ENCODE data around the gene OPA3. TPM values are rescaled to one million over a fixed set of nuclear protein-coding genes. Genes with fewer than 3 reads are reported as not detected.

The OPA3 gene
- total and polyA plus RNA-seq, 4 donors, result 3.9 to 11.0 (median 7.6) TPM

DNA sequence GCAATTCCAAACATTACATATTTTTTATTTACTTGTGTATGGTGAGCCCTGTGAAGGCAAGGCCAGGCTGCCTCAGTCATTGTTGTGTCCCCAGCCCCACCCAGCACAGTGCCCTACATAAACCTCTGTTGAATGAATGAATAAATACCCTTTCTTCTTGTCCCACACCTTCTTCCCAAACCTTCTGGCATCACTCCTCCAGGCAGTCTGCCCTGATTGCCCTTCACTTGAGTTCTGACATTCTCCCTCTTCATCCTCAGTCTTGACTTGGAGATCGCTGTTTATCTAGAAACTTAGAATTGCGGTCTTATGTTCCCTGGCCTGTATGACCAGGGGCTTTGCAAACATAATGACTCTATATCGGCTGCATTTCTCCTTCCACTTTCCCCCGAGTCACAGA lies 5.2 kb upstream of the OPA3 start:
- peaks cover 8% of the 10 kb centered on the region for H3K4me1 ChIP-seq (ENCODE audit: control insufficient read depth, insufficient read depth, low read length)
- no peaks in the 10 kb centered on the region for H3K36me3 ChIP-seq (ENCODE audit: control insufficient read depth, insufficient read depth, low read length)
- no peak for DNase-seq (ENCODE audit: low read depth in 4 of 6, low spot score in 6 of 6)

DNA sequence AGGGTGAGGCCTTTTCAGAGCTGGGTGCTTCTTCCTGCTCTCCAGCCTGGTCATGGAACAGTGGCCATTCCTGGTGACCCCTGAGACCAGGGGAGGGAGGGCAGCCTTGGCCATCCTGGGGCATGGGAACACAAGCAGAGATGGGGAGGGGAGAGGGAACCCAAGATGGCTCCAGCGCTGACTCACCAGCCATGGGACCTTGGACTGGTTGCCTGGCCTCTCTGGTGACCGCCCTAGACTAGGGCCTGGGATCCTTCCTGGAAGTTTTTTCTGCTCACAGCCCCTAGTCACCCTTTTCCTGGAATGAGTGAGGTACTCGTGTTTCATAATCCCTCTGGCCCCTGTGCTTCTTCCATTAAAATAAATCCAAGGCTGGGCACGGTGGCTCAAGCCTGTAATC lies 3.3 kb upstream of the OPA3 start:
- Histone ChIP-seq H3K9me3 (ENCODE audit: control insufficient read depth, insufficient read depth, low read length) (no peaks in the 10 kb centered on the region), H3K4me3 (ENCODE audit: low read depth, low read length) (no peak overlapping the region), H3K27me3 (ENCODE audit: control insufficient read depth, insufficient read depth, low read length) (peaks cover 24% of the 10 kb centered on the region), H3K4me1 (ENCODE audit: control insufficient read depth, insufficient read depth, low read length) (peaks cover 14% of the 10 kb centered on the region), H3K36me3 (ENCODE audit: control insufficient read depth, insufficient read depth, low read length) (no peaks in the 10 kb centered on the region), H3K27ac (ENCODE audit: low read depth, low read length) (no peak overlapping the region)
- 96% methylated on average over 3 of the region's 4 CpGs for WGBS (ENCODE audit: insufficient coverage)
- no peak for DNase-seq (ENCODE audit: low read depth in 4 of 6, low spot score in 6 of 6)

More for the DNA sequence above, 5.2 kb upstream of the OPA3 start:
- H3K27me3 ChIP-seq (ENCODE audit: control insufficient read depth, insufficient read depth, low read length), result peaks cover 27% of the 10 kb centered on the region
- 100% methylated on average over 2 of the region's 4 CpGs for WGBS (ENCODE audit: insufficient coverage)
- no peak overlapping the region for H3K4me3 ChIP-seq (ENCODE audit: low read depth, low read length)
- H3K9me3 ChIP-seq (ENCODE audit: control insufficient read depth, insufficient read depth, low read length), result no peaks in the 10 kb centered on the region
- H3K27ac ChIP-seq (ENCODE audit: low read depth, low read length), result no peak overlapping the region

- no peaks in the 10 kb centered on the region for H3K36me3 ChIP-seq (ENCODE audit: control insufficient read depth, insufficient read depth, low read length)
- no peak for DNase-seq (ENCODE audit: low read depth in 4 of 6, low spot score in 6 of 6)
- peaks cover 14% of the 10 kb centered on the region for H3K4me1 ChIP-seq (ENCODE audit: control insufficient read depth, insufficient read depth, low read length)
- no CpG with 5 or more reads among the region's 7 CpGs for WGBS (ENCODE audit: insufficient coverage)
- H3K4me3 ChIP-seq (ENCODE audit: low read depth, low read length), result peak overlapping the region; percentile 92
- peak overlapping the region; percentile 99 for H3K27ac ChIP-seq (ENCODE audit: low read depth, low read length)
- peaks cover 5% of the 10 kb centered on the region for H3K27me3 ChIP-seq (ENCODE audit: control insufficient read depth, insufficient read depth, low read length)
- H3K9me3 ChIP-seq (ENCODE audit: control insufficient read depth, insufficient read depth, low read length), result no peaks in the 10 kb centered on the region
These were observed 566 bp upstream of the OPA3 start for GRCh38 chr19:45585158-45585577.

DNA sequence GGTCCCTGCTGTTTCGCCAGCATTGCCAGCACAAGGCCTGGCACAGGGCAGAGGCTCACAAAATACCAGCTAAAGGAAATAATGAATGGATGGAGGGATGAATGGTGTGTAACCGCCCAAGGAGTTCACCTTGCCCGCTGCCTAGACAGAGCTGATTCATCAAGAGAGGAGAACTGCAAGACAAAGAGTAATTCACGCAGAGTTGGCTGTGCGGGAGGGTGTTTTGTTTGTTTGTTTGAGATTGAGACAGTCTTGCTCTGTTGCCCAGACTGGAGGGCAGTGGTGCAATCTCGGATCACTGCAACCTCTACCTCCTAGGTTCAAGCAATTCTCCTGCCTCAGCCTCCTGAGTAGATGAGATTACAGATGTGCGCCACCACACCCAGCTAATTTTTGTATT lies 3.0 kb downstream of the OPA3 start:
- H3K36me3 ChIP-seq (ENCODE audit: control insufficient read depth, insufficient read depth, low read length), result no peaks in the 10 kb centered on the region
- no peak for DNase-seq (ENCODE audit: low read depth in 4 of 6, low spot score in 6 of 6)
- H3K4me3 ChIP-seq (ENCODE audit: low read depth, low read length), result no peak overlapping the region
- no peak overlapping the region for H3K27ac ChIP-seq (ENCODE audit: low read depth, low read length)
- H3K4me1 ChIP-seq (ENCODE audit: control insufficient read depth, insufficient read depth, low read length), result peaks cover 14% of the 10 kb centered on the region
- 87% methylated on average over 5 of the region's 7 CpGs for WGBS (ENCODE audit: insufficient coverage)
- H3K27me3 ChIP-seq (ENCODE audit: control insufficient read depth, insufficient read depth, low read length), result no peaks in the 10 kb centered on the region
- H3K9me3 ChIP-seq (ENCODE audit: control insufficient read depth, insufficient read depth, low read length), result no peaks in the 10 kb centered on the region

DNA sequence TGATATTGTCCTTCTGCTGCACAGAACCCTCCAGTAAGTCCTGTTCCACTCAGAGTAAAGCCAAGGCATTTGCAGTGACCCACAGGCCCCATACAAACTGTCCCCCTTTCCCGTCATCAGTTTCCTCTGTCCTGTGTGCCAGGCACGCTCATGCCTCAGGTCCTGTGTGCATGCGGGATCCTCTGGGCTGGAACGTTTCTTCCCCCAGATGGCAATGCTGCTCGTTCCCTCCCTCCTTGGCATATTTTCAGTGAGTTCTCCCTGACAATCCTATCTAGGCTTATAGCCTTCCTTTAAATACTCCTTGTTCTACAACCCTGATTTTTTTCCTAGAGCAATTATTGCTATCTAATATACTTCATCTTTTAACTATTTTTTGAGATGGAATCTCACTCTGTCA lies 5.7 kb downstream of the OPA3 start:
- DNase-seq (ENCODE audit: low read depth in 4 of 6, low spot score in 6 of 6), result peak in 1 of 6 donors; percentile 61

GRCh38 chr19:45577111-45577905 lies 7.3 kb downstream of the OPA3 start:
- 46% methylated on average over 8 of the region's 11 CpGs for WGBS (ENCODE audit: insufficient coverage)
- H3K4me3 ChIP-seq (ENCODE audit: low read depth, low read length), result no peak overlapping the region
- H3K9me3 ChIP-seq (ENCODE audit: control insufficient read depth, insufficient read depth, low read length), result no peaks in the 10 kb centered on the region
- no peaks in the 10 kb centered on the region for H3K36me3 ChIP-seq (ENCODE audit: control insufficient read depth, insufficient read depth, low read length)
- H3K27ac ChIP-seq (ENCODE audit: low read depth, low read length), result no peak overlapping the region
- H3K4me1 ChIP-seq (ENCODE audit: control insufficient read depth, insufficient read depth, low read length), result no peaks in the 10 kb centered on the region
- H3K27me3 ChIP-seq (ENCODE audit: control insufficient read depth, insufficient read depth, low read length), result no peaks in the 10 kb centered on the region
- no peak for DNase-seq (ENCODE audit: low read depth in 4 of 6, low spot score in 6 of 6)

More for the DNA sequence above, 5.7 kb downstream of the OPA3 start:
- Histone ChIP-seq H3K36me3 (ENCODE audit: control insufficient read depth, insufficient read depth, low read length) (no peaks in the 10 kb centered on the region), H3K9me3 (ENCODE audit: control insufficient read depth, insufficient read depth, low read length) (no peaks in the 10 kb centered on the region), H3K4me3 (ENCODE audit: low read depth, low read length) (no peak overlapping the region), H3K27me3 (ENCODE audit: control insufficient read depth, insufficient read depth, low read length) (no peaks in the 10 kb centered on the region), H3K4me1 (ENCODE audit: control insufficient read depth, insufficient read depth, low read length) (peaks cover 6% of the 10 kb centered on the region), H3K27ac (ENCODE audit: low read depth, low read length) (no peak overlapping the region)
- 77% methylated on average over 5 of the region's 5 CpGs for WGBS (ENCODE audit: insufficient coverage)

- Histone ChIP-seq H3K27me3 (ENCODE audit: control insufficient read depth, insufficient read depth, low read length) (no peaks in the 10 kb centered on the region), H3K9me3 (ENCODE audit: control insufficient read depth, insufficient read depth, low read length) (no peaks in the 10 kb centered on the region), H3K36me3 (ENCODE audit: control insufficient read depth, insufficient read depth, low read length) (no peaks in the 10 kb centered on the region), H3K27ac (ENCODE audit: low read depth, low read length) (no peak overlapping the region), H3K4me1 (ENCODE audit: control insufficient read depth, insufficient read depth, low read length) (no peaks in the 10 kb centered on the region), H3K4me3 (ENCODE audit: low read depth, low read length) (no peak overlapping the region)
- 100% methylated on average over 1 of the region's 3 CpGs for WGBS (ENCODE audit: insufficient coverage)
- DNase-seq (ENCODE audit: low read depth in 4 of 6, low spot score in 6 of 6), result no peak
These were observed 7.9 kb downstream of the OPA3 start for GRCh38 chr19:45576682-45577081.

GRCh38 chr19:45575216-45575615 lies 9.4 kb downstream of the OPA3 start:
- Histone ChIP-seq H3K36me3 (ENCODE audit: control insufficient read depth, insufficient read depth, low read length) (no peaks in the 10 kb centered on the region), H3K4me3 (ENCODE audit: low read depth, low read length) (no peak overlapping the region), H3K4me1 (ENCODE audit: control insufficient read depth, insufficient read depth, low read length) (no peaks in the 10 kb centered on the region), H3K27me3 (ENCODE audit: control insufficient read depth, insufficient read depth, low read length) (no peaks in the 10 kb centered on the region), H3K27ac (ENCODE audit: low read depth, low read length) (no peak overlapping the region), H3K9me3 (ENCODE audit: control insufficient read depth, insufficient read depth, low read length) (no peaks in the 10 kb centered on the region)
- WGBS (ENCODE audit: insufficient coverage), result no CpG with 5 or more reads among the region's 5 CpGs
- DNase-seq (ENCODE audit: low read depth in 4 of 6, low spot score in 6 of 6), result no peak

DNA sequence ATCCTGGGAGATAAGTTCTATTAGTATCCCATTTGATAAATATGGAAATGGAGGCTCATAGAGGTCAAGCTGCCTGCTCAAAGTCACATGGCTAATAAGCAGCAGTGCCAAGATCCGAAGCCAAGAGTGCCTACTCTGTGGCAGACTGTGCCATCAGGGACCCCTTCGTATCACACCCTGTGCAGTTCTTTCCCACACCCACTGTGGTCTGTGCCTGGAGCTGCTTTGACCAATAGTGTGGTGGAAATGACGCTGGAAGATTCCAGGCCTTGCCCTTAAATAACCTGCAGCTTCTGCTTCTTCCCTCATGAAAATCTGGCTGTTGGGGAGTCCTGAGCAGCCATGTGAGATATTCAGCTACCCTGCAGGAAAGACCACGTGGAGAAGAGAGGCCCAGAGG lies 10.1 kb downstream of the OPA3 start:
- DNase-seq (ENCODE audit: low read depth in 4 of 6, low spot score in 6 of 6), result no peak
- no peaks in the 10 kb centered on the region for H3K4me1 ChIP-seq (ENCODE audit: control insufficient read depth, insufficient read depth, low read length)
- H3K27ac ChIP-seq (ENCODE audit: low read depth, low read length), result no peak overlapping the region
- H3K9me3 ChIP-seq (ENCODE audit: control insufficient read depth, insufficient read depth, low read length), result no peaks in the 10 kb centered on the region
- H3K4me3 ChIP-seq (ENCODE audit: low read depth, low read length), result no peak overlapping the region
- 89% methylated on average over 3 of the region's 4 CpGs for WGBS (ENCODE audit: insufficient coverage)
- H3K27me3 ChIP-seq (ENCODE audit: control insufficient read depth, insufficient read depth, low read length), result no peaks in the 10 kb centered on the region
- H3K36me3 ChIP-seq (ENCODE audit: control insufficient read depth, insufficient read depth, low read length), result no peaks in the 10 kb centered on the region

Data from spinal cord (tissue), 10 donors.